Measurements from ENCODE around the gene IL2RA. TPM values are rescaled to one million over a fixed set of nuclear protein-coding genes. Genes with fewer than 3 reads are reported as not detected.
A peak's percentile ranks its signal among the peaks of the same experiment; 100 is the strongest.

IL2RA gene
- total and polyA plus RNA-seq, 9 of the 15 experiments (the other 6 are each of a cell fraction or from before 2014, with no cell fraction given), result 0.95 TPM; not detected in 8

- TF ChIP-seq PREB (CRISPR knock-in tag; IDR thresholded peaks at IDR 0.05) (no peak), SMARCA5 (IDR thresholded peaks at IDR 0.05) (peak; percentile 48; the same call in 1 of the 2 replicates), YY1 (IDR thresholded peaks at IDR 0.05; ENCODE audit: borderline replicate concordance in 1 of 3, control insufficient read depth in 1 of 3, extremely low read depth in 1 of 3, insufficient read depth in 3 of 3, insufficient read length in 1 of 3, insufficient replicate concordance in 2 of 3, low read depth in 1 of 3, low read length in 2 of 3) (peak in 1 of 3 experiments; percentile 68), ARID2 (IDR thresholded peaks at IDR 0.05) (peak; percentile 76), MEIS2 (IDR thresholded peaks at IDR 0.05; ENCODE audit: partially characterized antibody) (peak; percentile 96), ZNF274 (IDR thresholded peaks at IDR 0.05; ENCODE audit: borderline replicate concordance, low read depth, low read length) (no peak), CHD7 (IDR thresholded peaks at IDR 0.05; ENCODE audit: low read depth, low read length) (no peak), CREB1 (IDR thresholded peaks at IDR 0.05) (no peak), CREB1 (CRISPR knock-in tag; IDR thresholded peaks at IDR 0.05) (peak; percentile 61; the same call in 1 of the 2 replicates), GMEB1 (CRISPR knock-in tag; IDR thresholded peaks at IDR 0.05) (peak; percentile 63; the same call in 1 of the 2 replicates), ZNF764 (CRISPR knock-in tag; IDR thresholded peaks at IDR 0.05; ENCODE audit: low read depth) (peak; percentile 94), NBN (IDR thresholded peaks at IDR 0.05; ENCODE audit: low read depth) (peak; percentile 54; the same call in 1 of the 2 replicates), ZNF696 (CRISPR knock-in tag; conservative IDR thresholded peaks at IDR 0.05) (no peak)
These were observed 26.7 kb upstream of the IL2RA start, which contains the start of gene RBM17 (continued) for GRCh38 chr10:6088721-6089333.
